GM12864 (cell line): ENCODE measurements around the gene BZW2.

Source experiments
- DNase-seq: peaks from one replicate; pipeline ENCODE4 v3.0.0-alpha.2; 2011; ENCODE audit warnings: low read depth
- H3K4me3 ChIP-seq: 2 replicates; pipeline ENCODE4 v1.5.1; 2011; ENCODE audit warnings: mild to moderate bottlenecking, low read depth, low read length, control low read depth
- CTCF ChIP-seq: IDR thresholded peaks from 2 replicates; pipeline ENCODE4 v1.5.1; 2011; ENCODE audit warnings: low read depth, mild to moderate bottlenecking, moderate library complexity, low read length, control low read depth, inconsistent platforms; ENCODE audit errors: missing control alignments

Gene BZW2

GRCh38 chr7:16644157-16644556 is 1.8 kb upstream of the BZW2 start:
- H3K4me3 ChIP-seq: no peak overlapping the region
- TF ChIP-seq CTCF: no peak
- no peak for DNase-seq

- DNase-seq: no peak
- no peak for TF ChIP-seq CTCF
- peak overlapping the region; percentile 52 for H3K4me3 ChIP-seq
Observed at GRCh38 chr7:16644636-16645592, 1.1 kb upstream of the BZW2 start.

GRCh38 chr7:16646472-16647072 is 591 bp downstream of the BZW2 start:
- no peak for TF ChIP-seq CTCF
- H3K4me3 ChIP-seq: peak overlapping the region; percentile 75
- no peak for DNase-seq

GRCh38 chr7:16647435-16647960 is 1.5 kb downstream of the BZW2 start:
- TF ChIP-seq CTCF: no peak
- no peak for DNase-seq
- H3K4me3 ChIP-seq: no peak overlapping the region

- no peak for DNase-seq
Observed at GRCh38 chr7:16648551-16648950, 2.6 kb downstream of the BZW2 start.

GRCh38 chr7:16649196-16649595 is 3.2 kb downstream of the BZW2 start:
- no peak for DNase-seq
- no peak overlapping the region for H3K4me3 ChIP-seq
- no peak for TF ChIP-seq CTCF

More at GRCh38 chr7:16648551-16648950, 2.6 kb downstream of the BZW2 start:
- H3K4me3 ChIP-seq: no peak overlapping the region
- no peak for TF ChIP-seq CTCF
